HEK293T (cell line): ENCODE results near the gene CD34.
A peak's percentile ranks its signal among the peaks of the same experiment; 100 is the strongest.

Experiments used
- CTCF ChIA-PET: fragments of 350-600 bp; formaldehyde crosslinking; extraction: SDS; loops from one replicate; lab custom pipeline; 2021; ENCODE audit warnings: antibody characterized with exemption, inconsistent platforms; lab: Yijun Ruan, JAX
- POLR2A ChIA-PET: fragments of 350-600 bp; formaldehyde crosslinking; extraction: SDS; loops from one replicate; lab custom pipeline; 2020; ENCODE audit warnings: antibody characterized with exemption, inconsistent platforms; lab: Yijun Ruan, JAX
- DNase-seq: peaks from one replicate; pipeline ENCODE4 v3.0.0; 2012; ENCODE audit warnings: mixed read lengths; ENCODE audit errors: extremely low spot score
- ARNT ChIP-seq: fragments of 450-650 bp; IDR thresholded peaks from 2 replicates; pipeline ENCODE4 v1.6.1; 2017; ENCODE audit warnings: mild to moderate bottlenecking
- BHLHE40 ChIP-seq: fragments of 450-650 bp; IDR thresholded peaks from 2 replicates; pipeline ENCODE4 v1.6.1; 2016; ENCODE audit warnings: mild to moderate bottlenecking, moderate library complexity, borderline replicate concordance
- CTBP1 ChIP-seq: fragments of 450-650 bp; IDR thresholded peaks from 2 replicates; pipeline ENCODE4 v1.6.1; 2016; ENCODE audit warnings: borderline replicate concordance
- ELF4 ChIP-seq: fragments of 450-650 bp; IDR thresholded peaks from 2 replicates; pipeline ENCODE4 v1.6.1; 2017; ENCODE audit warnings: antibody characterized with exemption
- FOXA1 ChIP-seq: fragments of 450-650 bp; IDR thresholded peaks from 2 replicates; pipeline ENCODE4 v1.6.1; 2016; ENCODE audit warnings: mild to moderate bottlenecking
- FOXK2 ChIP-seq: fragments of 450-650 bp; IDR thresholded peaks from 2 replicates; pipeline ENCODE4 v1.6.1; 2016; ENCODE audit warnings: mild to moderate bottlenecking
- FOXM1 ChIP-seq: fragments of 450-650 bp; IDR thresholded peaks from 2 replicates; pipeline ENCODE4 v1.6.1; 2017; ENCODE audit warnings: mild to moderate bottlenecking, borderline replicate concordance
- HDGF ChIP-seq: fragments of 450-650 bp; IDR thresholded peaks from 2 replicates; pipeline ENCODE4 v1.6.1; 2017; ENCODE audit warnings: antibody characterized with exemption, borderline replicate concordance
- L3MBTL2 ChIP-seq: fragments of 450-650 bp; conservative IDR thresholded peaks from 2 replicates; pipeline ENCODE4 v1.6.1; 2016; ENCODE audit warnings: mild to moderate bottlenecking
- LEF1 ChIP-seq: fragments of 450-650 bp; IDR thresholded peaks from 2 replicates; pipeline ENCODE4 v1.6.1; 2017; ENCODE audit warnings: mild to moderate bottlenecking, borderline replicate concordance
- NFRKB ChIP-seq: fragments of 450-650 bp; IDR thresholded peaks from 2 replicates; pipeline ENCODE4 v1.6.1; 2016; ENCODE audit warnings: mild to moderate bottlenecking, moderate library complexity
- PKNOX1 ChIP-seq: fragments of 450-650 bp; IDR thresholded peaks from 2 replicates; pipeline ENCODE4 v1.6.1; 2016
- SP1 ChIP-seq: fragments of 450-650 bp; IDR thresholded peaks from 2 replicates; pipeline ENCODE4 v1.6.1; 2017
- SUZ12 ChIP-seq: fragments of 450-650 bp; IDR thresholded peaks from 2 replicates; pipeline ENCODE4 v1.6.1; 2016; ENCODE audit warnings: mild to moderate bottlenecking
- TARDBP ChIP-seq: fragments of 450-650 bp; IDR thresholded peaks from 2 replicates; pipeline ENCODE4 v1.6.1; 2016
- ZNF384 ChIP-seq: fragments of 450-650 bp; IDR thresholded peaks from 2 replicates; pipeline ENCODE4 v1.6.1; 2016

Gene CD34

GRCh38 chr1:207888652-207889051 is 22.3 kb downstream of the CD34 start:
- ChIA-PET POLR2A (no interaction called here), CTCF (no interaction called here)
- no peak for TF ChIP-seq SUZ12
- TF ChIP-seq ZNF384, result no peak
- TF ChIP-seq TARDBP, result no peak
- TF ChIP-seq PKNOX1, result no peak
- no peak for TF ChIP-seq FOXK2
- TF ChIP-seq ELF4, result no peak
- no peak for TF ChIP-seq HDGF
- no peak for DNase-seq

GRCh38 chr1:207887542-207888201 is 23.3 kb downstream of the CD34 start:
- TF ChIP-seq ARNT (no peak), SP1 (no peak), SUZ12 (no peak), ELF4 (no peak), ZNF384 (no peak), HDGF (no peak), CTBP1 (no peak), FOXM1 (no peak), LEF1 (no peak), FOXK2 (no peak), BHLHE40 (no peak), TARDBP (no peak), FOXA1 (no peak)
- DNase-seq, result no peak
- CTCF ChIA-PET, result interaction anchor here (1.5 to 2.0 kb wide), 2 partner anchors 10 to 75 kb away, joined by 6 to 7 read pairs; no protein-coding TSS in a partner anchor
- POLR2A ChIA-PET, result no interaction called here

GRCh38 chr1:207886227-207886626 is 24.7 kb downstream of the CD34 start:
- TF ChIP-seq FOXK2, result no peak
- no peak for TF ChIP-seq FOXA1
- TF ChIP-seq SUZ12, result no peak
- TF ChIP-seq BHLHE40, result no peak
- TF ChIP-seq TARDBP, result no peak
- TF ChIP-seq FOXM1, result no peak
- TF ChIP-seq NFRKB, result no peak
- no peak for TF ChIP-seq CTBP1
- no peak for TF ChIP-seq L3MBTL2
- TF ChIP-seq LEF1, result no peak
- TF ChIP-seq ZNF384, result no peak
- no peak for TF ChIP-seq HDGF
- TF ChIP-seq PKNOX1, result no peak
- TF ChIP-seq ELF4, result no peak
- no peak for TF ChIP-seq ARNT
- no peak for TF ChIP-seq SP1
- DNase-seq, result no peak
- CTCF ChIA-PET, result interaction anchor here (1.2 to 2.9 kb wide), 9 partner anchors 11 to 112 kb away, joined by 3 to 29 read pairs (median 5); no protein-coding TSS in a partner anchor
- POLR2A ChIA-PET, result no interaction called here

GRCh38 chr1:207885129-207886032 is 25.5 kb downstream of the CD34 start:
- DNase-seq, result peak; percentile 89
- POLR2A ChIA-PET, result interaction anchor here (1.4 to 1.9 kb wide), 3 partner anchors 11 to 78 kb away, joined by 3 to 8 read pairs (median 5); no protein-coding TSS in a partner anchor
- no peak for TF ChIP-seq SP1
- CTCF ChIA-PET, result interaction anchor here (0.6 to 2.9 kb wide), 22 partner anchors 11 to 466 kb away, joined by 3 to 29 read pairs (median 5); partner anchors contain the start of gene CD34

GRCh38 chr1:207884266-207885029 is 26.5 kb downstream of the CD34 start:
- POLR2A ChIA-PET, result interaction anchor here (1.4 to 1.9 kb wide), 3 partner anchors 10 to 79 kb away, joined by 3 to 8 read pairs (median 5); no protein-coding TSS in a partner anchor
- CTCF ChIA-PET, result interaction anchor here (0.6 to 2.9 kb wide), 18 partner anchors 10 to 191 kb away, joined by 3 to 29 read pairs (median 5); partner anchors contain the start of gene CD34
- no peak for DNase-seq
- TF ChIP-seq FOXA1, result no peak
- TF ChIP-seq HDGF, result no peak
- TF ChIP-seq CTBP1, result no peak
- TF ChIP-seq L3MBTL2, result no peak
- TF ChIP-seq LEF1, result no peak
- TF ChIP-seq ZNF384, result no peak
- no peak for TF ChIP-seq ARNT
- no peak for TF ChIP-seq BHLHE40
- no peak for TF ChIP-seq ELF4
- no peak for TF ChIP-seq TARDBP
- TF ChIP-seq NFRKB, result no peak
- TF ChIP-seq FOXM1, result no peak
- TF ChIP-seq FOXK2, result no peak
